GM18526 (cell line): ENCODE measurements around the gene SMIM10.

Experiments
- POLR2A ChIP-seq: IDR thresholded peaks from 3 replicates; pipeline ENCODE4 v1.6.1; 2011; ENCODE audit not compliant: insufficient read length; ENCODE audit errors: extremely low read depth

SMIM10 gene

DNA sequence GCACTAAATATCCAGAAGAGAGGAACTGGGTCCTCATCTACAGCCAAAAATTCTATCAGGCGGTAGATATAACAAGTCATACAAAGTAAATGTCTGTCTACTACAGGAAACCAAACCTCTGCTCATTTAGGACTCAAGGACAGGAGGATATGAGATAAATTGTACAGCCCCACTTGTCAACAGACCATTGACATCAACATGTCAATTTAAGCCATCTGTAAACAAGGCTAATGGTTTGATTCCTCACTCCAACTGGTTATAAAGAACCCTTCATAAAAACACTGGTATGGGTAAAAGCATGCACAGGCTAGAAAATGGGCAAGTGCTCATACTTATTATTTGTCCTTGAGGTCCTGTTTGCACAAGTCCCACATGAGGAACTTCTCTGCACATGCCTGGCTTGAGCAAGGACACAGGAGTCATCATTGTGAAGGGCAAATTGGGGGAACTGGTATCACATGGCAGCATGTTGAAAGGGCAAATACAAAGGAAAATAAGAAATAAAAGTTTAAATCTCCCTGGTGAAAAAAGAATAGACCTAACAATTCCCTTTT is 18.3 kb downstream of the SMIM10 start:
- TF ChIP-seq POLR2A, result no peak

DNA sequence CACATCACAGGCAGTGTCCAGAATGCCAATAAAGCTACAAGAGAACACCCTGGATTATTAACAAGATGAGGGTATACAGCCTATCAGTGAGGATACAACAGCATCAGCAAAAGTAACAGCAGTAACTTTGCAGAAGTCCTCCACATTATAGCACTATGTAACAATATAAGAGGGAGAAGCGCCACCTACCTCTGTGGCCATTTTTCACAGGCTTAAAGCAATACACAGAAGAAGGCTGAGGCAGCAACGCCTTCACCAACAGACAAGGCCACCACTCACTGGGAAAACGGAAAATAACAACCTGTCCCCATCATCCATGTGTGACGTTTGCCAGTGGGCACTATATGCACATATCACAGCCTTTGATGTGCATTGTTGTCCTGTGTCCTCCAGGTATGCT is 19.0 kb downstream of the SMIM10 start:
- no peak for TF ChIP-seq POLR2A

DNA sequence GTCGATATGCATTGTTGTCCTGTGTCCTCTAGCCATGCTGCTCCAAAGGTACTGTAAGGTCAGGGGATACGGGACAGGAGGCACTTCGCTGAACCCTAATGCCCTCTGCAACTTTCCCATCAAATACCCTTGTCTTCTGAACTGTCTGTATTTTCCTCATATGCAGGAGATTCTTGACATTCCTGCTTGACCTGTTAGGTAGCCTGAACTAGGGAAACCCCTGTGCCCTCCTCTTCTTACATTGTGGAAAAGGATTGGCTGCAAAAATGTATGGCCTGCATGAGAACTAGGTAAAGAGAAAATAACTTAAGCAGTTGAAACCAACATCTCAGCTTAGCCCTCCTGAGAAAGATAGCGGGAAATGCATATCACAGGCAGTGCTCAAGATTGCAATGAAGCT is 20.1 kb downstream of the SMIM10 start:
- no peak for TF ChIP-seq POLR2A

- TF ChIP-seq POLR2A, result no peak
These were observed 24.9 kb downstream of the SMIM10 start for GRCh38 chrX:135015523-135016245.

- no peak for TF ChIP-seq POLR2A
These were observed 33.7 kb downstream of the SMIM10 start for GRCh38 chrX:135024526-135024925.
